Activated naive CD4-positive, alpha-beta T cell treated with anti-CD3 and anti-CD28 coated beads, Interleukin-2, amount 50 U/mL, for 72 hours (primary cell): ENCODE measurements around the gene CHEK2. TPM values are rescaled to one million over a fixed set of nuclear protein-coding genes. Genes with fewer than 3 reads are reported as not detected.
"Not testable (repeated sequence)": the region's sequence is repeated elsewhere in the genome, so short reads cannot be mapped to it uniquely, and the experiment has no call there.

Source experiments
- ATAC-seq, 2 donors: fragments of 150-1000 bp; cut with Tn5 transposase; 2 replicates each; pipeline ENCODE4 v1.10.0; 2021; ENCODE audit warnings: mild to moderate bottlenecking in 2 of 2, moderate library complexity in 2 of 2
- DNase-seq, 2 donors: peaks; one replicate each; pipeline ENCODE4 v3.0.0; 2021 to 2022; ENCODE audit warnings: low spot score in 2 of 2
- H3K27ac Mint-ChIP-seq, 2 donors: one replicate each; pipeline ENCODE4 v1.8.0; 2022; ENCODE audit warnings: mild to moderate bottlenecking in 2 of 2, mixed read lengths in 2 of 2
- H3K36me3 Mint-ChIP-seq, 2 donors: one replicate each; pipeline ENCODE4 v1.8.0; 2022; ENCODE audit warnings: mixed read lengths in 2 of 2
- H3K9me3 Mint-ChIP-seq, 2 donors: one replicate each; pipeline ENCODE4 v1.8.0; 2022; ENCODE audit warnings: mixed read lengths in 2 of 2
- total RNA-seq, 2 donors: library from RNA; stranded (reverse); gene quantifications; one replicate each; pipeline ENCODE4 v1.2.3, GENCODE V29; 2022

The CHEK2 gene
- total RNA-seq, 2 donors from 2014 or later, result 28.7 to 51.2 TPM

GRCh38 chr22:28674121-28674563 lies 67.5 kb downstream of the CHEK2 start:
- DNase-seq (peak in 1 of 2 donors; percentile 22), ATAC-seq (peak; percentile 77 to 87)
- H3K27ac Mint-ChIP-seq, result peak overlapping the region; percentile 94 to 100
- H3K36me3 Mint-ChIP-seq, result peaks cover 0 to 8% of the 10 kb centered on the region in 2 donors
- peaks cover 4 to 7% of the 10 kb centered on the region in 2 donors for H3K9me3 Mint-ChIP-seq

DNA sequence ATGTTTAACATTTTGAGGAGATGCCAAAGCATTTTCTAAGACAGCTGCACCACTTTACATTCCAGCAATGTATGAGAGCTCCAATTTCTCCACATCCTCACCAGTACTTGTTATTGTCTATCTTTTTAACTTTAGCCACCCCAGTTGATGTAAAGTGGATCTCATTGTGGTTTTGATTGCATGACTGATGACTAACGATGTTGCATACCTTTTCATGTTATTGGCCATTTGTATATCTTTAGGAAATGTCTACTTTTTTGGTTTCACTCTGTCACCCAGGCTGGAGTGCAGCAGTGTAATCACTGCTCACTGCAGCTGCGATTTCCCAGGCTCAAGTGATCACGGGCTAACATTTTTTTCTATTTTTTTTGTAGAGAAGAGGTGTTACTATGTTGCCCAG lies 70.9 kb downstream of the CHEK2 start:
- Mint-ChIP-seq H3K27ac (no peak overlapping the region), H3K36me3 (peaks cover 0 to 5% of the 10 kb centered on the region in 2 donors), H3K9me3 (peaks cover 4 to 7% of the 10 kb centered on the region in 2 donors)
- ATAC-seq (no peak), DNase-seq (no peak)

DNA sequence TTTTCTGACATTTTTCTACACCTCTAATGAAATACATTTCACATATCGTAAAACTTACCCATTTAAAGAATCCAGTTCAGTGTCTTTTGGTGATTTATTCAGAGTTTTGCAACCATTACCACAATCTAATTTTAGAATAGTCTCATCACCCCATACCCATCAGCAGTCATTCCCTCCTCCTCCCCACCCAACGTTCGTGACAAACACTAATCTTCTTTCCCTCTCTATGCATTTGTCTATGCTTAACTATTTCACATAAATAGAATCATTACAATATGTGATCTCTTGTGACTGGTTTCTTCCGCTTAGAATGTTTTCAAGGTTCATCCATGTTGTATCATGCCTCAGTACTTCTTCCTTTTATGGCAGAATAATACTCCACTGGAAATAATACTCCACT lies 71.5 kb downstream of the CHEK2 start:
- DNase-seq (no peak), ATAC-seq (no peak)
- H3K27ac Mint-ChIP-seq, result no peak overlapping the region
- peaks cover 4 to 7% of the 10 kb centered on the region in 2 donors for H3K9me3 Mint-ChIP-seq
- peaks cover 0 to 5% of the 10 kb centered on the region in 2 donors for H3K36me3 Mint-ChIP-seq

DNA sequence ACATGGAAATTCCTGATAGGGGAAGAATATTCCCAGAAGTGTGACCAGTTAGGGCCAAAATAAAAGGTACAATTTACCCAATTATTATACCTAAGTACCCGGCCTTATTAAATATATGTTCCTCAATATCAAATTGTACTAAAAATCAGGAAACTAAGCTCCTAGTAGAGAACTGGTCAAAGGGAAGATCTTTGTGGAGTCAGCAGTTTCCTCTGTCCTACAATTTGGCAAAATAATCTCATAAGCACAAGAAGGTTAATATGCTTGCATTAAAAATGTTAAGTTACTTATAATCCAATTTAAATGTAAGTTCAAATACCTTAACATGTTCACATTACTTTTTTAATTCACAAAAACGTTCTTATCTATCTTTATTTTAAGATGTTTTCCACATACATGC lies 72.2 kb downstream of the CHEK2 start:
- no peak overlapping the region for H3K27ac Mint-ChIP-seq
- ATAC-seq (no peak), DNase-seq (no peak)
- H3K36me3 Mint-ChIP-seq, result peaks cover 0 to 5% of the 10 kb centered on the region in 2 donors
- H3K9me3 Mint-ChIP-seq, result peaks cover 4 to 7% of the 10 kb centered on the region in 2 donors

GRCh38 chr22:28663569-28663942 lies 78.1 kb downstream of the CHEK2 start:
- not testable (repeated sequence) for DNase-seq, H3K36me3 Mint-ChIP-seq, H3K9me3 Mint-ChIP-seq, H3K27ac Mint-ChIP-seq, ATAC-seq

DNA sequence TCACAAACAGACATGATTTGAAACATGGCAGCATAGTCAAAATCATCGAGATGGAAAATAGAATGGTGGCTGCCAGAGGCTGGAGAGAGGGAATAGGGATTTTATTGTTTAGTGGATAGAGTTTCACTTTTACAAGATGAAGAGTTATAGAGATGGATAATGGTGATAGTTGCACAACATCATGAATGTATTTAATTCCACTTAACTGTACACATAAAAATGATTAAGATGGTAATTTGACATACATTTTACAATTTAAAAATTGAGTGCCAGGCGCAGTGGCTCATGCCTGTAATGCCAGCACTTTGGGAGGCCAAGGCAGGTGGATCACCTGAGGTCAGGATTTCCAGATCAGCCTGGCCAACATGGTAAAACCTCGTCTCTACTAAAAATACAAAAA lies 83.2 kb downstream of the CHEK2 start:
- no peak for DNase-seq
- Mint-ChIP-seq H3K27ac (no peak overlapping the region), H3K9me3 (no peaks in the 10 kb centered on the region), H3K36me3 (no peaks in the 10 kb centered on the region)
- ATAC-seq, result no peak

GRCh38 chr22:28656181-28656580 lies 85.4 kb downstream of the CHEK2 start:
- no peak overlapping the region for H3K27ac Mint-ChIP-seq
- DNase-seq (no peak), ATAC-seq (no peak)
- H3K36me3 Mint-ChIP-seq, result no peaks in the 10 kb centered on the region
- no peaks in the 10 kb centered on the region for H3K9me3 Mint-ChIP-seq

GRCh38 chr22:28650463-28650862 lies 91.2 kb downstream of the CHEK2 start:
- ATAC-seq, result no peak
- Mint-ChIP-seq H3K27ac (no peak overlapping the region), H3K36me3 (no peaks in the 10 kb centered on the region), H3K9me3 (no peaks in the 10 kb centered on the region)
- DNase-seq, result no peak

DNA sequence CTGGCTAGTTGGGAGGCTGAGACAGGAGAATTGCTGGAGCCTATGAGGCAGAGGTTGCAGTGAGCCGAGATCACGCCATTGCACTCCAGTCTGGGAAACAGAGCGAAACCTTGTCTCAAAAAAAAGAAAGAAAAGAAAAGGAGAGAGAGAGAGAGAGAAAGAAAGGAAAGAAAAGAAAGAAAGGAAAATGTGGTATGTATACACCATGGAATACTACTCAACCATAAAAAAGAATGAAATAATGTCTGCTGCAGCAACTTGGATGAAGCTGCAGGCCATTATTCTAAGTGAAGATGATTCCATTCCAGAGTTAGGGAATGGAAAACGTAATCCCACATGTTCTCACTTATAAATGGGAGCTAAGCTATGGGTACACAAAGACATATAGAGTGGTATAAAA lies 92.8 kb downstream of the CHEK2 start:
- ATAC-seq, result no peak
- H3K36me3 Mint-ChIP-seq, result no peaks in the 10 kb centered on the region
- H3K9me3 Mint-ChIP-seq, result no peaks in the 10 kb centered on the region
- no peak for DNase-seq
- H3K27ac Mint-ChIP-seq, result no peak overlapping the region

GRCh38 chr22:28647216-28647615 lies 94.4 kb downstream of the CHEK2 start:
- Mint-ChIP-seq H3K9me3 (no peaks in the 10 kb centered on the region), H3K36me3 (no peaks in the 10 kb centered on the region), H3K27ac (no peak overlapping the region)
- DNase-seq (no peak), ATAC-seq (no peak)

GRCh38 chr22:28639321-28639720 lies 102.3 kb downstream of the CHEK2 start:
- ATAC-seq (no peak), DNase-seq (no peak)
- H3K9me3 Mint-ChIP-seq, result no peaks in the 10 kb centered on the region
- no peak overlapping the region for H3K27ac Mint-ChIP-seq
- H3K36me3 Mint-ChIP-seq, result no peaks in the 10 kb centered on the region

Other genes starting within 250 kb of the CHEK2 start
- gene TTC28, start 62.0 kb downstream of the CHEK2 start, total RNA-seq, result 1 to 10 TPM in 1 of 2 donors, under 1 TPM in 1; 0.66 to 8.5 TPM
- gene HSCB, start 219 bp upstream of the CHEK2 start, total RNA-seq, result 10 to 100 TPM; 19.6 to 20.4 TPM
- 10 to 100 TPM; 26.8 to 31.5 TPM for gene CCDC117, start 30.9 kb upstream of the CHEK2 start, total RNA-seq
- 10 to 100 TPM; 62.7 to 91.8 TPM for gene XBP1, start 58.7 kb upstream of the CHEK2 start, total RNA-seq
- 1 to 10 TPM in 1 of 2 donors, under 1 TPM in 1; 0.66 to 1.7 TPM for gene ZNRF3, start 141.8 kb upstream of the CHEK2 start, total RNA-seq